Coronary artery (tissue), 2 donors: ENCODE measurements around the gene UAP1L1.
"Not testable (repeated sequence)": the region's sequence is repeated elsewhere in the genome, so short reads cannot be mapped to it uniquely, and the experiment has no call there.

Experiments used
- DNase-seq: peaks from one replicate; pipeline ENCODE4 v3.0.0-alpha.2; 2017; ENCODE audit warnings: low spot score
- H3K27ac ChIP-seq, 2 donors: fragments of 200-600 bp; sonication (generic); one replicate each; pipeline ENCODE4 v1.5.1; 2016 to 2019
- H3K4me3 ChIP-seq: fragments of 200-600 bp; sonication (generic); 2 replicates; pipeline ENCODE4 v1.5.1; 2016; ENCODE audit warnings: mild to moderate bottlenecking, moderate library complexity
- TF ChIP-seq, protein P1 (sequence below): fragments of 200-600 bp; sonication (generic); IDR thresholded peaks from one replicate; pipeline ENCODE4 v1.5.1; 2019; ENCODE audit warnings: antibody characterized with exemption

The UAP1L1 gene

DNA sequence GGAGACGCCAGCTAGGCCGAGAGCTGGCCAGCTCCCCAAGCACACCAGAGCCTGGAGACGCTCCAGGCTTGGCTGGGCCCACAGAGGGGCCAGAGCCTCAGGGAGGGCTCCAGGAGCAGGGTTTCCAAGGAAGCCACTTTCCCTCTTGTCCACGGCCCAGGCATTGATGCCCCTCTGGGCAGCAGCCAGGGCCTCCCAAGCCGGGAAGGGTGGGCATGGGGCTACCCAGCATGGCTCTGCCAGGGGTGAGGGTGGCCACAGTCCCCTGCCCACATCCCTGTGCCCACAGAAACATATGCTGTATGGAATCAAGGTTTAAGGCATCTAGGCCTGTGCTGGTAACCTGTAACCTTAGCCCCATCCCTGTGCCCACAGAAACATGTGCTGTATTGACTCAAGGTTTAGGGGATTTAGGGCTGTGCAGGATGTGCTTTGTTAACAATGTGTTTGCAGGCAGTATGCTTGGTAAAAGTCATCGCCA, 38.8 kb downstream of the UAP1L1 start:
- DNase-seq = no peak
- H3K27ac ChIP-seq = peak overlapping the region in 1 of 2 donors; percentile 74
- TF ChIP-seq, protein P1, sequence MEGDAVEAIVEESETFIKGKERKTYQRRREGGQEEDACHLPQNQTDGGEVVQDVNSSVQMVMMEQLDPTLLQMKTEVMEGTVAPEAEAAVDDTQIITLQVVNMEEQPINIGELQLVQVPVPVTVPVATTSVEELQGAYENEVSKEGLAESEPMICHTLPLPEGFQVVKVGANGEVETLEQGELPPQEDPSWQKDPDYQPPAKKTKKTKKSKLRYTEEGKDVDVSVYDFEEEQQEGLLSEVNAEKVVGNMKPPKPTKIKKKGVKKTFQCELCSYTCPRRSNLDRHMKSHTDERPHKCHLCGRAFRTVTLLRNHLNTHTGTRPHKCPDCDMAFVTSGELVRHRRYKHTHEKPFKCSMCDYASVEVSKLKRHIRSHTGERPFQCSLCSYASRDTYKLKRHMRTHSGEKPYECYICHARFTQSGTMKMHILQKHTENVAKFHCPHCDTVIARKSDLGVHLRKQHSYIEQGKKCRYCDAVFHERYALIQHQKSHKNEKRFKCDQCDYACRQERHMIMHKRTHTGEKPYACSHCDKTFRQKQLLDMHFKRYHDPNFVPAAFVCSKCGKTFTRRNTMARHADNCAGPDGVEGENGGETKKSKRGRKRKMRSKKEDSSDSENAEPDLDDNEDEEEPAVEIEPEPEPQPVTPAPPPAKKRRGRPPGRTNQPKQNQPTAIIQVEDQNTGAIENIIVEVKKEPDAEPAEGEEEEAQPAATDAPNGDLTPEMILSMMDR = no peak
- no peak overlapping the region for H3K4me3 ChIP-seq

- no peak overlapping the region for H3K4me3 ChIP-seq
- DNase-seq = no peak
- H3K27ac ChIP-seq = peak overlapping the region in 1 of 2 donors; percentile 74
- TF ChIP-seq, protein P1 = no peak
Observed at GRCh38 chr9:137116728-137117127, 39.4 kb downstream of the UAP1L1 start.

- H3K4me3 ChIP-seq = no peak overlapping the region
- TF ChIP-seq, protein P1 = no peak
- peak overlapping the region in 1 of 2 donors; percentile 74 for H3K27ac ChIP-seq
- DNase-seq = no peak
Observed at GRCh38 chr9:137117269-137117731, 40.0 kb downstream of the UAP1L1 start.

- DNase-seq, H3K4me3 ChIP-seq, H3K27ac ChIP-seq: not testable (repeated sequence)
Observed at GRCh38 chr9:137118092-137118603, 40.8 kb downstream of the UAP1L1 start.

GRCh38 chr9:137121927-137122795, 44.8 kb downstream of the UAP1L1 start:
- DNase-seq, H3K4me3 ChIP-seq, H3K27ac ChIP-seq: not testable (repeated sequence)

DNA sequence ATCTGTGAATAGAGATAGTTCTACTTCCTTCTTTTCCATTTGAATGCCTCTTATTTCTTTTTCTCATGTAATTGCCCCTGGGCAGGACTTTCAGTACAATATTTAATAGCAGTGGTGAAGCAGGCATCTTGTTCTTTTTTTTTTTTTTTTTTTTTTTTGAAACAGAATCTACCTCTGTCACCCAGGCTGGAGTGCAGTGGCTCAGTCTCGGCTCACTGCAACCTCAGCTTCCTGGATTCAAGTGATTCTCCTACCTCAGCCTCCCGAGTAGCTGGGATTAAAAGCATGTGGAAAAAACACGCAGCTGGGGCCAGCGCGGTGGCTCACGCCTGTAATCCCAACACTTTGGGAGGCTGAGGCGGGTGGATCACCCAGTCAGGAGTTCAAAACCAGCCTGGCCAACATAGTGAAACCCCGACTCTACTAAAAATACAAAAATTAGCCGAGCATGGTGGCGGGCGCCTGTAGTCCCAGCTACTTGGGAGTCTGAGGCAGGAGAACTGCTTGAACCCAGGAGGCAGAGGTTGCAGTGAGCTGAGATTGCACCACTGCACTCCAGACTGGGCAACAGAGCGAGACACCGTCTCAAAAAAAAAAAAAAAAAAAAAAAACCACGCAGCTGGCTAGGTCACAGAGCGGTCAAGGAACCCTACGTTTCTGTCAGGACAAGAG, 45.6 kb downstream of the UAP1L1 start:
- not testable (repeated sequence) for H3K4me3 ChIP-seq, H3K27ac ChIP-seq, DNase-seq

GRCh38 chr9:137123468-137123837, 46.1 kb downstream of the UAP1L1 start:
- TF ChIP-seq, protein P1 = no peak
- DNase-seq = no peak
- Histone ChIP-seq H3K27ac (no peak overlapping the region), H3K4me3 (no peak overlapping the region)

GRCh38 chr9:137123952-137124462, 46.7 kb downstream of the UAP1L1 start:
- not testable (repeated sequence) for H3K27ac ChIP-seq, H3K4me3 ChIP-seq, DNase-seq

GRCh38 chr9:137126786-137127185, 49.5 kb downstream of the UAP1L1 start:
- H3K27ac ChIP-seq = peak overlapping the region in 1 of 2 donors; percentile 74
- no peak for DNase-seq
- H3K4me3 ChIP-seq = peak overlapping the region; percentile 57
- TF ChIP-seq, protein P1 = no peak
